K562 (cell line): ENCODE data around the gene UFC1. TPM values are rescaled to one million over a fixed set of nuclear protein-coding genes. Genes with fewer than 3 reads are reported as not detected.

Experiments
- ARHGAP35 ChIP-seq: fragments of 450-650 bp; IDR thresholded peaks from 2 replicates; pipeline ENCODE4 v1.6.1; 2018; ENCODE audit not compliant: partially characterized antibody
- CBFA2T3 ChIP-seq: fragments of 450-650 bp; IDR thresholded peaks from 2 replicates; pipeline ENCODE4 v1.6.1; 2017
- CBX8 ChIP-seq: fragments of 200-600 bp; sonication (generic); IDR thresholded peaks from 2 replicates; pipeline ENCODE4 v1.6.1; 2012; ENCODE audit warnings: borderline replicate concordance, mixed run types, low read depth, mild to moderate bottlenecking, moderate library complexity, mixed read lengths, low read length, control low read depth, inconsistent platforms; ENCODE audit not compliant: poor library complexity, severe bottlenecking; ENCODE audit errors: extremely low read depth
- CCNT2 ChIP-seq: IDR thresholded peaks from 2 replicates; pipeline ENCODE4 v1.6.1; 2011; ENCODE audit warnings: borderline replicate concordance, low read depth, mild to moderate bottlenecking, moderate library complexity, mixed read lengths, low read length; ENCODE audit not compliant: insufficient read length; ENCODE audit errors: extremely low read depth
- ELF4 ChIP-seq: fragments of 450-650 bp; formaldehyde crosslinking; IDR thresholded peaks from 2 replicates; pipeline ENCODE4 v1.4.0; 2022; ENCODE audit warnings: missing genetic modification characterization
- GABPA ChIP-seq: fragments of 200-800 bp; sonication (Bioruptor generic); conservative IDR thresholded peaks from 2 replicates; pipeline ENCODE4 v1.6.1; 2016; ENCODE audit warnings: low read depth, missing genetic modification characterization, missing compliant biosample characterization
- GTF2A2 ChIP-seq: IDR thresholded peaks from 2 replicates; pipeline ENCODE4 v1.6.1; 2016; ENCODE audit warnings: mild to moderate bottlenecking, missing genetic modification characterization, missing compliant biosample characterization
- KLF16 ChIP-seq: IDR thresholded peaks from 2 replicates; pipeline ENCODE4 v1.6.1; 2016; ENCODE audit warnings: antibody characterized with exemption
- MCM7 ChIP-seq, 2 experiments: fragments of 450-650 bp; IDR thresholded peaks; 2 replicates each; pipeline ENCODE4 v1.6.1; 2016 to 2018
- NCOR1 ChIP-seq: fragments of 450-650 bp; IDR thresholded peaks from 2 replicates; pipeline ENCODE4 v1.6.1; 2016; ENCODE audit warnings: mild to moderate bottlenecking, moderate library complexity
- NUFIP1 ChIP-seq: fragments of 450-650 bp; IDR thresholded peaks from 2 replicates; pipeline ENCODE4 v1.6.1; 2018; ENCODE audit not compliant: partially characterized antibody
- PURB ChIP-seq: sonication (generic); formaldehyde crosslinking; IDR thresholded peaks from 2 replicates; pipeline ENCODE4 v1.9.0; 2021; ENCODE audit warnings: low read depth, mild to moderate bottlenecking, missing genetic modification reagents
- SLC30A9 ChIP-seq: fragments of 250-450 bp; sonication (Bioruptor Pico); IDR thresholded peaks from 2 replicates; pipeline ENCODE4 v1.8.0; 2022; ENCODE audit warnings: mild to moderate bottlenecking, moderate library complexity
- SMARCA5 ChIP-seq: fragments of 450-650 bp; IDR thresholded peaks from 2 replicates; pipeline ENCODE4 v1.6.1; 2016
- SRSF7 ChIP-seq: fragments of 200-400 bp; formaldehyde crosslinking; optimal IDR thresholded peaks from 2 replicates; pipeline ENCODE3; 2017; ENCODE audit warnings: mild to moderate bottlenecking, low read depth, low read length
- TAF1 ChIP-seq: IDR thresholded peaks from 2 replicates; pipeline ENCODE4 v1.6.1; 2011; ENCODE audit warnings: mild to moderate bottlenecking, low read length, moderate library complexity; ENCODE audit not compliant: insufficient read depth, control insufficient read depth, severe bottlenecking; ENCODE audit errors: extremely low read depth
- TRIM24 ChIP-seq, 2 experiments: fragments of 450-650 bp; IDR thresholded peaks; 2 replicates each; pipeline ENCODE4 v1.6.1; 2016
- YBX1 ChIP-seq: fragments of 450-650 bp; IDR thresholded peaks from 2 replicates; pipeline ENCODE4 v1.7.1; 2016; ENCODE audit warnings: mild to moderate bottlenecking
- ZBTB1 ChIP-seq: sonication (generic); formaldehyde crosslinking; IDR thresholded peaks from 2 replicates; pipeline ENCODE4 v1.8.1; 2023; ENCODE audit warnings: missing genetic modification reagents, low read depth, mild to moderate bottlenecking, borderline replicate concordance
- ZFP30 ChIP-seq: fragments of 250-450 bp; sonication (Bioruptor Pico); IDR thresholded peaks from 2 replicates; pipeline ENCODE4 v1.8.0; 2022; ENCODE audit warnings: moderate library complexity, mild to moderate bottlenecking, inconsistent platforms, borderline replicate concordance
- ZFX ChIP-seq: sonication (generic); formaldehyde crosslinking; IDR thresholded peaks from 2 replicates; pipeline ENCODE4 v1.8.0; 2022; ENCODE audit warnings: mild to moderate bottlenecking, missing genetic modification reagents, moderate library complexity
- ZNF239 ChIP-seq: fragments of 250-450 bp; sonication (Bioruptor Pico); IDR thresholded peaks from 2 replicates; pipeline ENCODE4 v1.4.0; 2020; ENCODE audit warnings: mild to moderate bottlenecking
- ZNF589 ChIP-seq: fragments of 200-800 bp; sonication (Bioruptor generic); IDR thresholded peaks from 2 replicates; pipeline ENCODE4 v1.6.1; 2016; ENCODE audit warnings: low read depth, missing genetic modification characterization, missing compliant biosample characterization
- ZNF644 ChIP-seq: fragments of 200-800 bp; sonication (Bioruptor generic); IDR thresholded peaks from 2 replicates; pipeline ENCODE4 v1.6.1; 2016; ENCODE audit warnings: low read depth, missing genetic modification characterization, missing compliant biosample characterization
- ZNF655 ChIP-seq: fragments of 250-450 bp; sonication (Bioruptor Pico); IDR thresholded peaks from 2 replicates; pipeline ENCODE4 v1.5.0; 2021
- ZNF740 ChIP-seq, 3 experiments: fragments of 200-800 bp in 1 of 3; sonication (Bioruptor generic) in 1 of 3; sonication (generic) in 1 of 3; formaldehyde crosslinking in 1 of 3; IDR thresholded peaks; 2 replicates each; pipeline versions ENCODE4 v1.6.1 to v1.8.0; 2016 to 2022; ENCODE audit warnings: mild to moderate bottlenecking in 2 of 3, missing compliant biosample characterization in 2 of 3, missing genetic modification characterization in 2 of 3, missing genetic modification reagents in 1 of 3
- polyA plus RNA-seq, 8 experiments: library from polyadenylated mRNA; depleted of rRNA in 4 of 8; stranded (reverse) in 5 of 8; unstranded in 3 of 8; fragments of >200 nt; fragmentation: Nextera tagmentation in 2 of 8; fragmentation: Illumina TruSeq in 1 of 8; extraction: Ambion mirVana in 2 of 8; extraction: Trizol in 1 of 8; gene quantifications; 2 replicates each; pipeline versions ENCODE4 v1.2.1 to v1.2.3, GENCODE V29; 2011 to 2014; ENCODE audit warnings: inconsistent platforms in 1 of 8, missing spikeins in 1 of 8
- total RNA-seq, 7 experiments: library from RNA; depleted of rRNA in 6 of 7; stranded (reverse); fragments of >200 nt in 6 of 7; fragmentation: Illumina TruSeq in 2 of 7; extraction: Trizol in 2 of 7; gene quantifications; 2 replicates each; pipeline versions ENCODE4 v1.2.1 to v1.2.3, GENCODE V29; 2011 to 2021; ENCODE audit warnings: low replicate concordance in 1 of 7

The UFC1 gene
- total and polyA plus RNA-seq, 9 of the 15 experiments (the other 6 are each of a cell fraction or from before 2014, with no cell fraction given): 92.8 to 220 (median 161) TPM

GRCh38 chr1:161131523-161132409, 22.0 kb upstream of the UFC1 start (continued):
- TF ChIP-seq ZFX: 0 out of 2 replicates have a peak, but pooled peaks have one; percentile 63
- TF ChIP-seq ZNF239: no peak
- 0 out of 2 replicates have a peak, but pooled peaks have one; percentile 22 for TF ChIP-seq GTF2A2 (tag)
- no peak for TF ChIP-seq ZNF655
- TF ChIP-seq SMARCA5: peak; percentile 44; the same call in 1 of the 2 replicates
- TF ChIP-seq CBX8: no peak
- TF ChIP-seq ARHGAP35: peak; percentile 66
- no peak for TF ChIP-seq ZBTB1
- TF ChIP-seq ZFP30: no peak
- TF ChIP-seq NUFIP1: no peak
- TF ChIP-seq NCOR1: no peak; the same call in 1 of the 2 replicates
- no peak for TF ChIP-seq CCNT2
- peak in 1 of 2 experiments; percentile 30; a peak in 1 of 4 replicates for TF ChIP-seq MCM7 (IDR thresholded peaks at IDR 0.05)
- no peak; the same call in 1 of the 2 replicates for TF ChIP-seq ZNF589
- TF ChIP-seq SLC30A9 (CRISPR knock-in tag): no peak
- peak; percentile 79; the same call in 1 of the 2 replicates for TF ChIP-seq ELF4 (CRISPR knock-in tag)
- TF ChIP-seq PURB: no peak
- TF ChIP-seq ZNF644 (tag): no peak
- no peak for TF ChIP-seq SRSF7
- no peak for TF ChIP-seq TAF1
- peak; percentile 11; the same call in 1 of the 2 replicates for TF ChIP-seq CBFA2T3
- no peak for TF ChIP-seq ZNF740 (CRISPR knock-in tag; IDR thresholded peaks at IDR 0.05)
- 0 out of 4 replicates have a peak, but pooled peaks of 1 of the 2 experiments have one; percentile 18 for TF ChIP-seq ZNF740 (tag; IDR thresholded peaks at IDR 0.05)
- TF ChIP-seq YBX1: no peak; the same call in 1 of the 2 replicates
- TF ChIP-seq TRIM24 (IDR thresholded peaks at IDR 0.05): peak in 1 of 2 experiments; percentile 9; a peak in 1 of 4 replicates
- TF ChIP-seq KLF16: no peak
- TF ChIP-seq GABPA (tag): no peak
